HL-60/S4 (cell line): Measurements from ENCODE around the gene SMARCA4.

Experiments used
- in situ Hi-C: fragments of 300-500 bp; cut with MboI; formaldehyde crosslinking; loops from 2 replicates; pipeline ENCODE4 v1.14.3; 2022; ENCODE audit warnings: low sequenced_read_pairs

The SMARCA4 gene

GRCh38 chr19:11028146-11028545, 67.3 kb downstream of the SMARCA4 start:
- in situ Hi-C loops, result no loop called here

GRCh38 chr19:11031421-11032070, 70.7 kb downstream of the SMARCA4 start:
- in situ Hi-C loops, result no loop called here

GRCh38 chr19:11033251-11033650, 72.4 kb downstream of the SMARCA4 start:
- in situ Hi-C loops, result no loop called here

- in situ Hi-C loops, result no loop called here
Observed at GRCh38 chr19:11033763-11034162, 72.9 kb downstream of the SMARCA4 start.

GRCh38 chr19:11034449-11035213, 73.8 kb downstream of the SMARCA4 start:
- in situ Hi-C loops, result no loop called here

GRCh38 chr19:11035441-11036377, 74.9 kb downstream of the SMARCA4 start:
- in situ Hi-C loops, result no loop called here

GRCh38 chr19:11038511-11038910, 77.7 kb downstream of the SMARCA4 start:
- in situ Hi-C loops, result no loop called here

GRCh38 chr19:11041194-11041593, 80.4 kb downstream of the SMARCA4 start:
- in situ Hi-C loops, result no loop called here

- in situ Hi-C loops, result no loop called here
Observed at GRCh38 chr19:11041966-11042627, 81.3 kb downstream of the SMARCA4 start.

GRCh38 chr19:11044431-11044830, 83.6 kb downstream of the SMARCA4 start:
- in situ Hi-C loops, result no loop called here

GRCh38 chr19:11045536-11045935, 84.7 kb downstream of the SMARCA4 start:
- in situ Hi-C loops, result no loop called here

GRCh38 chr19:11046605-11047354, 86.0 kb downstream of the SMARCA4 start:
- in situ Hi-C loops, result no loop called here

- in situ Hi-C loops, result no loop called here
Observed at GRCh38 chr19:11047866-11048265, 87.0 kb downstream of the SMARCA4 start.

- in situ Hi-C loops, result no loop called here
Observed at GRCh38 chr19:11050323-11051114, 89.7 kb downstream of the SMARCA4 start.

GRCh38 chr19:11053817-11054195, 93.0 kb downstream of the SMARCA4 start:
- in situ Hi-C loops, result no loop called here

GRCh38 chr19:11054200-11054599, 93.4 kb downstream of the SMARCA4 start:
- in situ Hi-C loops, result no loop called here

- in situ Hi-C loops, result no loop called here
Observed at GRCh38 chr19:11054628-11055027, 93.8 kb downstream of the SMARCA4 start.

- in situ Hi-C loops, result no loop called here
Observed at GRCh38 chr19:11058246-11059030, 97.6 kb downstream of the SMARCA4 start.
